ENCODE results near the gene LETM1.
A peak's percentile ranks its signal among the peaks of the same experiment; 100 is the strongest.

LETM1 gene

DNA sequence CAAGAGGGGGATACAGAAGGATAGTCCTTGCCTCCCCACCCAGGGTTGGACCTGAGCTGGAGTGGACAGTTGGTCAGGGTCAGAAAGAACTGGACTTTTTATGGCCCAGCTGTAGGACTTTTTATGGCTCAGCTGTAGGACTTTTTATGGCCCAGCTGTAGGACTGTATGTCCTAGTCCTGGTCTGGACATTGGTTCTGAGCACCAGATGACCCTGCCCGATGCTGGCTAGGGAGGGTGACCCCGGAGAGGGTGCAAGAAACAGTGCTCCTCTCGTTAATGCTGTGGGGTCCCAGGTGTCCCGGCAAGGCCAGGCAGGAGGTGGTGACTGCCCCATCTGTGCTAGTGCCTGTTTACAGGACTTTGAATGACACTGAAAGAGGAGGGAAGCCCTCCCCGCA, 2.0 kb upstream of the LETM1 start:
- TF ChIP-seq, protein P1, sequence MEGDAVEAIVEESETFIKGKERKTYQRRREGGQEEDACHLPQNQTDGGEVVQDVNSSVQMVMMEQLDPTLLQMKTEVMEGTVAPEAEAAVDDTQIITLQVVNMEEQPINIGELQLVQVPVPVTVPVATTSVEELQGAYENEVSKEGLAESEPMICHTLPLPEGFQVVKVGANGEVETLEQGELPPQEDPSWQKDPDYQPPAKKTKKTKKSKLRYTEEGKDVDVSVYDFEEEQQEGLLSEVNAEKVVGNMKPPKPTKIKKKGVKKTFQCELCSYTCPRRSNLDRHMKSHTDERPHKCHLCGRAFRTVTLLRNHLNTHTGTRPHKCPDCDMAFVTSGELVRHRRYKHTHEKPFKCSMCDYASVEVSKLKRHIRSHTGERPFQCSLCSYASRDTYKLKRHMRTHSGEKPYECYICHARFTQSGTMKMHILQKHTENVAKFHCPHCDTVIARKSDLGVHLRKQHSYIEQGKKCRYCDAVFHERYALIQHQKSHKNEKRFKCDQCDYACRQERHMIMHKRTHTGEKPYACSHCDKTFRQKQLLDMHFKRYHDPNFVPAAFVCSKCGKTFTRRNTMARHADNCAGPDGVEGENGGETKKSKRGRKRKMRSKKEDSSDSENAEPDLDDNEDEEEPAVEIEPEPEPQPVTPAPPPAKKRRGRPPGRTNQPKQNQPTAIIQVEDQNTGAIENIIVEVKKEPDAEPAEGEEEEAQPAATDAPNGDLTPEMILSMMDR (conservative IDR thresholded peaks at IDR 0.05; ENCODE audit: low read depth) = no peak
- POLR2A ChIA-PET (ENCODE audit: low non-redundant PET) = no interaction called here
- CTCF ChIA-PET = no interaction called here
- peak overlapping the region; percentile 89 for H3K27ac ChIP-seq
- no peak for DNase-seq (ENCODE audit: low spot score)

- CTCF ChIA-PET = no interaction called here
- POLR2A ChIA-PET (ENCODE audit: low non-redundant PET) = no interaction called here
- TF ChIP-seq, protein P1 (conservative IDR thresholded peaks at IDR 0.05; ENCODE audit: low read depth) = no peak
- peak; percentile 19 for DNase-seq (ENCODE audit: low spot score)
- peak overlapping the region; percentile 89 for H3K27ac ChIP-seq
Measured at GRCh38 chr4:1856943-1857699, 1.2 kb upstream of the LETM1 start.

- TF ChIP-seq, protein P1 (conservative IDR thresholded peaks at IDR 0.05; ENCODE audit: low read depth) = no peak
- H3K27ac ChIP-seq = peak overlapping the region; percentile 89
- DNase-seq (ENCODE audit: low spot score) = no peak
- ChIA-PET CTCF (interaction anchor here (0.6 kb wide), 2 partner anchors 107 to 611 kb away, joined by 3 to 4 read pairs; no protein-coding TSS in a partner anchor), POLR2A (ENCODE audit: low non-redundant PET) (no interaction called here)
Measured at GRCh38 chr4:1855333-1856070, 454 bp downstream of the LETM1 start.

DNA sequence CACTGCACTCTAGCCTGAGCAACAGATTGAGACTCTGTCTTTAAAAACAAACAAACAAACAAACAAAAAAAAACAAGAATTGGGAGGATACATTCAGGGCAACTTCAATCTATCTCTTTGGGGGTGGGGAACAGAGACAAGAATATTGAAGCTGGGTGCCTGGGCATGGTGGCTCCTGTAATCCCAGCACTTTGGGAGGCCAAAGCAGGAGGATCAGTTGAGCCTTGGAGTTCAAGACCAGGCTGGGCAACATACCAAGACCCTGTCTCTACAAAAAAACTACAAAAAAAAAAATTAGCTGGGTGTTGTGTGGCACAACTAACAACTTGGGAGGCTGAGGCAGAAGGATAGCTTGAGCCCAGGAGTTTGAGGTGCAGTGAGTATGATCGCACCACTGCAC, 1.2 kb downstream of the LETM1 start:
- DNase-seq (ENCODE audit: low spot score) = no peak
- ChIA-PET POLR2A (ENCODE audit: low non-redundant PET) (no interaction called here), CTCF (interaction anchor here (0.6 kb wide), 3 partner anchors 9 to 610 kb away, joined by 3 to 4 read pairs (median 3); no protein-coding TSS in a partner anchor)
- TF ChIP-seq, protein P1 (conservative IDR thresholded peaks at IDR 0.05; ENCODE audit: low read depth) = no peak
- H3K27ac ChIP-seq = peak overlapping the region; percentile 89

- ChIA-PET POLR2A (ENCODE audit: low non-redundant PET) (no interaction called here), CTCF (interaction anchor here (0.6 kb wide), 1 partner anchor 17 kb away, joined by 3 read pairs; no protein-coding TSS in a partner anchor)
- H3K27ac ChIP-seq = peak overlapping the region; percentile 70
- TF ChIP-seq, protein P1 (conservative IDR thresholded peaks at IDR 0.05; ENCODE audit: low read depth) = no peak
- no peak for DNase-seq (ENCODE audit: low spot score)
Measured at GRCh38 chr4:1852904-1853623, 2.9 kb downstream of the LETM1 start.

All from RWPE1 (cell line).